GM23338 (cell line): Measurements from ENCODE around the gene ACTR8. TPM values are rescaled to one million over a fixed set of nuclear protein-coding genes. Genes with fewer than 3 reads are reported as not detected.

ENCODE experiments used
- ATAC-seq: fragments of 200-7000 bp; cut with Tn5 transposase; 3 replicates; pipeline ENCODE4 v1.9.1; 2020
- DNase-seq: peaks from one replicate; pipeline ENCODE4 v3.0.0-alpha.2; 2015; ENCODE audit warnings: low spot score
- H2AFZ ChIP-seq: fragments of 200-600 bp; sonication (generic); 2 replicates; pipeline ENCODE4 v1.8.0; 2016; ENCODE audit warnings: antibody characterized with exemption, mild to moderate bottlenecking, moderate library complexity
- H3F3A ChIP-seq: fragments of 200-600 bp; sonication (generic); replicated peaks from 2 replicates; pipeline ENCODE4 v1.8.0; 2017; ENCODE audit warnings: antibody characterized with exemption, mixed run types, low read depth
- H3K27ac ChIP-seq: fragments of 200-600 bp; sonication (generic); 2 replicates; pipeline ENCODE4 v1.6.1; 2016; ENCODE audit warnings: low read depth
- H3K27me3 ChIP-seq: fragments of 200-600 bp; sonication (generic); 2 replicates; pipeline ENCODE4 v1.8.0; 2016; ENCODE audit warnings: mild to moderate bottlenecking, mixed run types, moderate library complexity; ENCODE audit not compliant: insufficient read depth
- H3K36me3 ChIP-seq: fragments of 200-600 bp; sonication (generic); 2 replicates; pipeline ENCODE4 v1.8.0; 2016; ENCODE audit warnings: mild to moderate bottlenecking; ENCODE audit not compliant: insufficient read depth
- H3K4me1 ChIP-seq: fragments of 200-600 bp; sonication (generic); 2 replicates; pipeline ENCODE4 v1.8.0; 2016; ENCODE audit warnings: mild to moderate bottlenecking, moderate library complexity; ENCODE audit not compliant: insufficient read depth
- H3K4me2 ChIP-seq: fragments of 200-600 bp; sonication (generic); 2 replicates; pipeline ENCODE4 v1.7.1; 2017; ENCODE audit warnings: mixed run types
- H3K4me3 ChIP-seq: fragments of 200-600 bp; sonication (generic); 2 replicates; pipeline ENCODE4 v1.6.1; 2016; ENCODE audit warnings: mixed run types
- H3K79me2 ChIP-seq: fragments of 200-600 bp; sonication (generic); replicated peaks from 2 replicates; pipeline ENCODE4 v1.8.0; 2017; ENCODE audit warnings: mild to moderate bottlenecking; ENCODE audit not compliant: insufficient read depth
- H3K9me2 ChIP-seq: fragments of 200-600 bp; sonication (generic); 2 replicates; pipeline ENCODE4 v1.8.0; 2017; ENCODE audit not compliant: insufficient read depth
- H4K20me1 ChIP-seq: fragments of 200-600 bp; sonication (generic); replicated peaks from 2 replicates; pipeline ENCODE4 v1.8.0; 2017; ENCODE audit warnings: mild to moderate bottlenecking; ENCODE audit not compliant: insufficient read depth
- H3K27ac Mint-ChIP-seq: 2 replicates; pipeline ENCODE4 v1.8.0; 2020; ENCODE audit warnings: inconsistent platforms, mild to moderate bottlenecking, moderate library complexity, mixed read lengths
- H3K27me3 Mint-ChIP-seq: 3 replicates; pipeline ENCODE4 v1.8.0; 2022; ENCODE audit warnings: low read depth, mild to moderate bottlenecking, moderate library complexity, mixed read lengths, inconsistent platforms; ENCODE audit not compliant: insufficient read depth, poor library complexity
- H3K36me3 Mint-ChIP-seq: 3 replicates; pipeline ENCODE4 v1.8.0; 2021; ENCODE audit warnings: low read depth, mild to moderate bottlenecking, inconsistent platforms, moderate library complexity, mixed read lengths
- H3K4me1 Mint-ChIP-seq: 3 replicates; pipeline ENCODE4 v1.8.0; 2020; ENCODE audit warnings: mild to moderate bottlenecking, inconsistent platforms, mixed read lengths
- H3K4me3 Mint-ChIP-seq: 3 replicates; pipeline ENCODE4 v1.8.0; 2021; ENCODE audit warnings: moderate library complexity, mild to moderate bottlenecking, inconsistent platforms, mixed read lengths
- H3K9me3 Mint-ChIP-seq: 3 replicates; pipeline ENCODE4 v1.8.0; 2020; ENCODE audit warnings: moderate library complexity, mild to moderate bottlenecking, inconsistent platforms, mixed read lengths
- CTCF ChIP-seq, 2 experiments: fragments of 200-600 bp in 1 of 2; sonication (generic) in 1 of 2; conservative IDR thresholded peaks; 2 replicates each; pipeline versions ENCODE4 v1.5.1 to v1.6.1; 2016 to 2017; ENCODE audit warnings: antibody characterized with exemption in 2 of 2, low read depth in 2 of 2, mild to moderate bottlenecking in 2 of 2, moderate library complexity in 1 of 2
- ETS1 ChIP-seq: IDR thresholded peaks from 2 replicates; pipeline ENCODE4 v1.6.1; 2016; ENCODE audit warnings: antibody characterized with exemption
- EZH2 ChIP-seq: fragments of 200-600 bp; sonication (generic); IDR thresholded peaks from one replicate; pipeline ENCODE4 v1.8.0; 2017; ENCODE audit warnings: antibody characterized with exemption, mild to moderate bottlenecking, low read depth; ENCODE audit not compliant: unreplicated experiment
- EZH2phosphoT487 ChIP-seq: fragments of 200-600 bp; sonication (generic); IDR thresholded peaks from one replicate; pipeline ENCODE4 v1.8.1; 2018; ENCODE audit warnings: antibody characterized with exemption; ENCODE audit not compliant: unreplicated experiment
- JUNB ChIP-seq: IDR thresholded peaks from one replicate; pipeline ENCODE4 v1.6.1; 2016; ENCODE audit warnings: antibody characterized with exemption; ENCODE audit not compliant: unreplicated experiment
- NANOG ChIP-seq: IDR thresholded peaks from 2 replicates; pipeline ENCODE4 v1.6.1; 2016; ENCODE audit warnings: antibody characterized with exemption, borderline replicate concordance
- POLR2AphosphoS5 ChIP-seq: IDR thresholded peaks from 2 replicates; pipeline ENCODE4 v1.6.1; 2016; ENCODE audit warnings: antibody characterized with exemption, low read depth
- STAT1 ChIP-seq: IDR thresholded peaks from one replicate; pipeline ENCODE4 v1.6.1; 2016; ENCODE audit warnings: antibody characterized with exemption; ENCODE audit not compliant: unreplicated experiment
- ZNF114 ChIP-seq: fragments of 250-450 bp; sonication (Bioruptor Pico); IDR thresholded peaks from 2 replicates; pipeline ENCODE4 v1.5.0; 2020; ENCODE audit warnings: mild to moderate bottlenecking, moderate library complexity
- ZNF331 ChIP-seq: fragments of 250-450 bp; sonication (Bioruptor Pico); IDR thresholded peaks from 2 replicates; pipeline ENCODE4 v1.5.0; 2020; ENCODE audit warnings: low read depth, mild to moderate bottlenecking, moderate library complexity
- polyA plus RNA-seq: library from polyadenylated mRNA; unstranded; fragments of >200 nt; fragmentation: Nextera tagmentation; extraction: Ambion mirVana; gene quantifications from 2 replicates; pipeline ENCODE4 v1.2.1, GENCODE V29; 2016
- total RNA-seq: library from RNA; depleted of rRNA; stranded (reverse); fragments of >200 nt; shearing (Covaris generic); gene quantifications from 2 replicates; pipeline ENCODE4 v1.2.3, GENCODE V29; 2014
- TF ChIP-seq, protein P1 (sequence below): IDR thresholded peaks from one replicate; pipeline ENCODE4 v1.6.1; 2018; ENCODE audit warnings: antibody characterized with exemption; ENCODE audit not compliant: unreplicated experiment
- TF ChIP-seq, protein P2 (sequence below): fragments of 250-450 bp; sonication (Bioruptor Pico); IDR thresholded peaks from 2 replicates; pipeline ENCODE4 v1.5.0; 2020; ENCODE audit warnings: mild to moderate bottlenecking, moderate library complexity

The ACTR8 gene
- total and polyA plus RNA-seq, 2 experiments from 2014 or later = 19.8 to 23.0 TPM

GRCh38 chr3:53837331-53837730 lies 44.6 kb downstream of the ACTR8 start:
- H3K9me2 ChIP-seq = no peaks in the 10 kb centered on the region
- H3K4me3 ChIP-seq = no peak overlapping the region
- no peaks in the 10 kb centered on the region for H3K27me3 ChIP-seq
- ATAC-seq = no peak
- H3K4me1 Mint-ChIP-seq = peaks cover 2% of the 10 kb centered on the region
- no peaks in the 10 kb centered on the region for H3K36me3 Mint-ChIP-seq
- no peak overlapping the region for H3K4me2 ChIP-seq
- no peak overlapping the region for H2AFZ ChIP-seq
- peaks cover 2% of the 10 kb centered on the region for H3K27me3 Mint-ChIP-seq
- no peaks in the 10 kb centered on the region; the same call in 1 of the 2 replicates for H4K20me1 ChIP-seq
- H3F3A ChIP-seq = no peaks in the 10 kb centered on the region
- H3K4me3 Mint-ChIP-seq = no peak overlapping the region
- H3K27ac ChIP-seq = no peak overlapping the region
- H3K79me2 ChIP-seq = no peaks in the 10 kb centered on the region; the same call in 1 of the 2 replicates
- H3K27ac Mint-ChIP-seq = no peak overlapping the region
- no peaks in the 10 kb centered on the region for H3K36me3 ChIP-seq
- H3K9me3 Mint-ChIP-seq = no peaks in the 10 kb centered on the region
- DNase-seq = no peak
- TF ChIP-seq EZH2phosphoT487 (no peak), STAT1 (no peak), EZH2 (no peak), ETS1 (no peak), JUNB (no peak), ZNF114 (CRISPR knock-in tag) (no peak), CTCF (conservative IDR thresholded peaks at IDR 0.05; ENCODE audit: low read depth in 2 of 2) (no peak), NANOG (no peak), POLR2AphosphoS5 (no peak), ZNF331 (CRISPR knock-in tag) (no peak)
- TF ChIP-seq, protein P1, sequence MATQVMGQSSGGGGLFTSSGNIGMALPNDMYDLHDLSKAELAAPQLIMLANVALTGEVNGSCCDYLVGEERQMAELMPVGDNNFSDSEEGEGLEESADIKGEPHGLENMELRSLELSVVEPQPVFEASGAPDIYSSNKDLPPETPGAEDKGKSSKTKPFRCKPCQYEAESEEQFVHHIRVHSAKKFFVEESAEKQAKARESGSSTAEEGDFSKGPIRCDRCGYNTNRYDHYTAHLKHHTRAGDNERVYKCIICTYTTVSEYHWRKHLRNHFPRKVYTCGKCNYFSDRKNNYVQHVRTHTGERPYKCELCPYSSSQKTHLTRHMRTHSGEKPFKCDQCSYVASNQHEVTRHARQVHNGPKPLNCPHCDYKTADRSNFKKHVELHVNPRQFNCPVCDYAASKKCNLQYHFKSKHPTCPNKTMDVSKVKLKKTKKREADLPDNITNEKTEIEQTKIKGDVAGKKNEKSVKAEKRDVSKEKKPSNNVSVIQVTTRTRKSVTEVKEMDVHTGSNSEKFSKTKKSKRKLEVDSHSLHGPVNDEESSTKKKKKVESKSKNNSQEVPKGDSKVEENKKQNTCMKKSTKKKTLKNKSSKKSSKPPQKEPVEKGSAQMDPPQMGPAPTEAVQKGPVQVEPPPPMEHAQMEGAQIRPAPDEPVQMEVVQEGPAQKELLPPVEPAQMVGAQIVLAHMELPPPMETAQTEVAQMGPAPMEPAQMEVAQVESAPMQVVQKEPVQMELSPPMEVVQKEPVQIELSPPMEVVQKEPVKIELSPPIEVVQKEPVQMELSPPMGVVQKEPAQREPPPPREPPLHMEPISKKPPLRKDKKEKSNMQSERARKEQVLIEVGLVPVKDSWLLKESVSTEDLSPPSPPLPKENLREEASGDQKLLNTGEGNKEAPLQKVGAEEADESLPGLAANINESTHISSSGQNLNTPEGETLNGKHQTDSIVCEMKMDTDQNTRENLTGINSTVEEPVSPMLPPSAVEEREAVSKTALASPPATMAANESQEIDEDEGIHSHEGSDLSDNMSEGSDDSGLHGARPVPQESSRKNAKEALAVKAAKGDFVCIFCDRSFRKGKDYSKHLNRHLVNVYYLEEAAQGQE = no peak
- TF ChIP-seq, protein P2, sequence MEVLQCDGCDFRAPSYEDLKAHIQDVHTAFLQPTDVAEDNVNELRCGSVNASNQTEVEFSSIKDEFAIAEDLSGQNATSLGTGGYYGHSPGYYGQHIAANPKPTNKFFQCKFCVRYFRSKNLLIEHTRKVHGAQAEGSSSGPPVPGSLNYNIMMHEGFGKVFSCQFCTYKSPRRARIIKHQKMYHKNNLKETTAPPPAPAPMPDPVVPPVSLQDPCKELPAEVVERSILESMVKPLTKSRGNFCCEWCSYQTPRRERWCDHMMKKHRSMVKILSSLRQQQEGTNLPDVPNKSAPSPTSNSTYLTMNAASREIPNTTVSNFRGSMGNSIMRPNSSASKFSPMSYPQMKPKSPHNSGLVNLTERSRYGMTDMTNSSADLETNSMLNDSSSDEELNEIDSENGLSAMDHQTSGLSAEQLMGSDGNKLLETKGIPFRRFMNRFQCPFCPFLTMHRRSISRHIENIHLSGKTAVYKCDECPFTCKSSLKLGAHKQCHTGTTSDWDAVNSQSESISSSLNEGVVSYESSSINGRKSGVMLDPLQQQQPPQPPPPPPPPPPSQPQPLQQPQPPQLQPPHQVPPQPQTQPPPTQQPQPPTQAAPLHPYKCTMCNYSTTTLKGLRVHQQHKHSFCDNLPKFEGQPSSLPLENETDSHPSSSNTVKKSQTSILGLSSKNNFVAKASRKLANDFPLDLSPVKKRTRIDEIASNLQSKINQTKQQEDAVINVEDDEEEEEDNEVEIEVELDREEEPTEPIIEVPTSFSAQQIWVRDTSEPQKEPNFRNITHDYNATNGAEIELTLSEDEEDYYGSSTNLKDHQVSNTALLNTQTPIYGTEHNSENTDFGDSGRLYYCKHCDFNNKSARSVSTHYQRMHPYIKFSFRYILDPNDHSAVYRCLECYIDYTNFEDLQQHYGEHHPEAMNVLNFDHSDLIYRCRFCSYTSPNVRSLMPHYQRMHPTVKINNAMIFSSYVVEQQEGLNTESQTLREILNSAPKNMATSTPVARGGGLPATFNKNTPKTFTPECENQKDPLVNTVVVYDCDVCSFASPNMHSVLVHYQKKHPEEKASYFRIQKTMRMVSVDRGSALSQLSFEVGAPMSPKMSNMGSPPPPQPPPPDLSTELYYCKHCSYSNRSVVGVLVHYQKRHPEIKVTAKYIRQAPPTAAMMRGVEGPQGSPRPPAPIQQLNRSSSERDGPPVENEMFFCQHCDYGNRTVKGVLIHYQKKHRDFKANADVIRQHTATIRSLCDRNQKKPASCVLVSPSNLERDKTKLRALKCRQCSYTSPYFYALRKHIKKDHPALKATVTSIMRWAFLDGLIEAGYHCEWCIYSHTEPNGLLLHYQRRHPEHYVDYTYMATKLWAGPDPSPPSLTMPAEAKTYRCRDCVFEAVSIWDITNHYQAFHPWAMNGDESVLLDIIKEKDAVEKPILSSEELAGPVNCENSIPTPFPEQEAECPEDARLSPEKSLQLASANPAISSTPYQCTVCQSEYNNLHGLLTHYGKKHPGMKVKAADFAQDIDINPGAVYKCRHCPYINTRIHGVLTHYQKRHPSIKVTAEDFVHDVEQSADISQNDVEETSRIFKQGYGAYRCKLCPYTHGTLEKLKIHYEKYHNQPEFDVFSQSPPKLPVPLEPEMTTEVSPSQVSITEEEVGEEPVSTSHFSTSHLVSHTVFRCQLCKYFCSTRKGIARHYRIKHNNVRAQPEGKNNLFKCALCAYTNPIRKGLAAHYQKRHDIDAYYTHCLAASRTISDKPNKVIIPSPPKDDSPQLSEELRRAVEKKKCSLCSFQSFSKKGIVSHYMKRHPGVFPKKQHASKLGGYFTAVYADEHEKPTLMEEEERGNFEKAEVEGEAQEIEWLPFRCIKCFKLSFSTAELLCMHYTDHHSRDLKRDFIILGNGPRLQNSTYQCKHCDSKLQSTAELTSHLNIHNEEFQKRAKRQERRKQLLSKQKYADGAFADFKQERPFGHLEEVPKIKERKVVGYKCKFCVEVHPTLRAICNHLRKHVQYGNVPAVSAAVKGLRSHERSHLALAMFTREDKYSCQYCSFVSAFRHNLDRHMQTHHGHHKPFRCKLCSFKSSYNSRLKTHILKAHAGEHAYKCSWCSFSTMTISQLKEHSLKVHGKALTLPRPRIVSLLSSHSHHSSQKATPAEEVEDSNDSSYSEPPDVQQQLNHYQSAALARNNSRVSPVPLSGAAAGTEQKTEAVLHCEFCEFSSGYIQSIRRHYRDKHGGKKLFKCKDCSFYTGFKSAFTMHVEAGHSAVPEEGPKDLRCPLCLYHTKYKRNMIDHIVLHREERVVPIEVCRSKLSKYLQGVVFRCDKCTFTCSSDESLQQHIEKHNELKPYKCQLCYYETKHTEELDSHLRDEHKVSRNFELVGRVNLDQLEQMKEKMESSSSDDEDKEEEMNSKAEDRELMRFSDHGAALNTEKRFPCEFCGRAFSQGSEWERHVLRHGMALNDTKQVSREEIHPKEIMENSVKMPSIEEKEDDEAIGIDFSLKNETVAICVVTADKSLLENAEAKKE (CRISPR knock-in tag) = no peak
- no peaks in the 10 kb centered on the region; the same call in 1 of the 2 replicates for H3K4me1 ChIP-seq
